ENCODE results near the gene PHF24. TPM values are rescaled to one million over a fixed set of nuclear protein-coding genes. Genes with fewer than 3 reads are reported as not detected.

PHF24 gene
- total RNA-seq, 4 donors from 2014 or later = 0.26 to 4.2 (median 1.2) TPM

GRCh38 chr9:34961574-34962490, 3.7 kb downstream of the PHF24 start:
- H3K27me3 ChIP-seq = peaks cover 32% of the 10 kb centered on the region
- no peaks in the 10 kb centered on the region for H3K36me3 ChIP-seq
- TF ChIP-seq CTCF (IDR thresholded peaks at IDR 0.05) (no peak), POLR2AphosphoS5 (IDR thresholded peaks at IDR 0.05) (no peak), EP300 (IDR thresholded peaks at IDR 0.05) (no peak), POLR2A (IDR thresholded peaks at IDR 0.05) (no peak)
- WGBS = 41% methylated on average over 5 of the region's 5 CpGs
- H3K4me1 ChIP-seq = peaks cover 20% of the 10 kb centered on the region
- no peak for DNase-seq (ENCODE audit: low spot score in 2 of 2)
- no peak overlapping the region for H3K4me3 ChIP-seq
- no peak overlapping the region for H3K27ac ChIP-seq
- no peaks in the 10 kb centered on the region for H3K9me3 ChIP-seq

GRCh38 chr9:34962546-34962945, 4.5 kb downstream of the PHF24 start:
- DNase-seq (ENCODE audit: low spot score in 2 of 2) = no peak
- Histone ChIP-seq H3K36me3 (no peaks in the 10 kb centered on the region), H3K4me3 (no peak overlapping the region), H3K9me3 (no peaks in the 10 kb centered on the region), H3K27me3 (peaks cover 29% of the 10 kb centered on the region), H3K27ac (no peak overlapping the region), H3K4me1 (peaks cover 17% of the 10 kb centered on the region)
- TF ChIP-seq CTCF (IDR thresholded peaks at IDR 0.05) (no peak), EP300 (IDR thresholded peaks at IDR 0.05) (no peak), POLR2AphosphoS5 (IDR thresholded peaks at IDR 0.05) (no peak), POLR2A (IDR thresholded peaks at IDR 0.05) (no peak)
- WGBS = 96% methylated on average over 3 of the region's 3 CpGs

GRCh38 chr9:34963552-34963951, 5.5 kb downstream of the PHF24 start:
- no peak for DNase-seq (ENCODE audit: low spot score in 2 of 2)
- no peaks in the 10 kb centered on the region for H3K36me3 ChIP-seq
- H3K4me3 ChIP-seq = no peak overlapping the region
- peaks cover 10% of the 10 kb centered on the region for H3K4me1 ChIP-seq
- WGBS = 81% methylated on average over 2 of the region's 2 CpGs
- H3K27ac ChIP-seq = no peak overlapping the region
- H3K27me3 ChIP-seq = peaks cover 21% of the 10 kb centered on the region
- TF ChIP-seq EP300 (IDR thresholded peaks at IDR 0.05) (no peak), CTCF (IDR thresholded peaks at IDR 0.05) (no peak), POLR2A (IDR thresholded peaks at IDR 0.05) (no peak), POLR2AphosphoS5 (IDR thresholded peaks at IDR 0.05) (no peak)
- H3K9me3 ChIP-seq = no peaks in the 10 kb centered on the region

GRCh38 chr9:34964458-34964857, 6.4 kb downstream of the PHF24 start:
- peaks cover 12% of the 10 kb centered on the region for H3K27me3 ChIP-seq
- DNase-seq (ENCODE audit: low spot score in 2 of 2) = no peak

More at GRCh38 chr9:34964458-34964857, 6.4 kb downstream of the PHF24 start:
- Histone ChIP-seq H3K4me1 (peaks cover 9% of the 10 kb centered on the region), H3K36me3 (no peaks in the 10 kb centered on the region), H3K9me3 (no peaks in the 10 kb centered on the region), H3K27ac (no peak overlapping the region), H3K4me3 (no peak overlapping the region)
- TF ChIP-seq POLR2A (IDR thresholded peaks at IDR 0.05) = no peak
- no peak for TF ChIP-seq CTCF (IDR thresholded peaks at IDR 0.05)
- TF ChIP-seq POLR2AphosphoS5 (IDR thresholded peaks at IDR 0.05) = no peak
- no peak for TF ChIP-seq EP300 (IDR thresholded peaks at IDR 0.05)
- 36% methylated on average over 3 of the region's 3 CpGs for WGBS
